ENCODE data around the gene LSAMP. TPM values are rescaled to one million over a fixed set of nuclear protein-coding genes. Genes with fewer than 3 reads are reported as not detected.

Gene LSAMP
- total and polyA plus RNA-seq, 2 of the 13 experiments (the other 11 are each of a cell fraction or from before 2014, with no cell fraction given) = not detected

DNA sequence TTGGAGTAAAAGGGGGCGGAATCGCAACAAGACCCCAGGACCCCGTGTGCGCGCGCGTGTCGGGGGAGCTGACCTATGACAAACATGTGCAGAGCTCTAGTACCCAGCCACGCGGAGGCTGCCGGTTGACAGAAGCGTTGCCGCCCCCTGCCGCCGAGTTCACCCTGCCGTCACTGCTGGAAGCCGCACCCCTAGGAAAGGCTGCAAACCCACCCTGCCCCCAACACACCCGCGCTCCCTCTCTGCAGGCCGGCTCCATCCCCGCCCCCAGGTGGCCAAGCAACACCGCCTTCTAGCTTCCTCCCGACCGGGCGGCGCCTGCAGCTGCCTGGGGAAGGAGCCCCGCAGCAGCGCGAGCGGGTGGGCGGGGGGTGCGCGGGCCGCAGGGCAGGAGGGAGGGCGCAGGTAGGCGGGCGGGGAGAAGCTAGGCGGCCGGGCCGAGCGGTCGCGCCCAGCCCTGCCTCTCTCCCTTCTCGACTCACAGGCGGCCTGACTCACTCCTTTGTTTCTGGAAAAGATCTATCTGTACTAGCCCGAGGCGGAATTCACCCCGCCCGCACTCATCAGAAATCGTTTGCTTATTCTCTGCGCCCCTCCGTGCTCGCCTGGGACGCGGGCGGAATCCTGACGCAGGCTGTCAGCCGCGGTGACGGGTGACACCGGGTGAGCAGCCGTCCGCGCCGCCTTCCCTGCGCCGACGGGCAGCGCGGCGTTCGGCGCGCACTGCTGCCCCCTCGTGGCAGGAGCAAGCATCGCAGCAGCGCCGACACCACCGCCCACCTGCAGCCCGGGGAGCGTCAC lies 661.1 kb downstream of the LSAMP start (continued):
- TF ChIP-seq, protein P1, sequence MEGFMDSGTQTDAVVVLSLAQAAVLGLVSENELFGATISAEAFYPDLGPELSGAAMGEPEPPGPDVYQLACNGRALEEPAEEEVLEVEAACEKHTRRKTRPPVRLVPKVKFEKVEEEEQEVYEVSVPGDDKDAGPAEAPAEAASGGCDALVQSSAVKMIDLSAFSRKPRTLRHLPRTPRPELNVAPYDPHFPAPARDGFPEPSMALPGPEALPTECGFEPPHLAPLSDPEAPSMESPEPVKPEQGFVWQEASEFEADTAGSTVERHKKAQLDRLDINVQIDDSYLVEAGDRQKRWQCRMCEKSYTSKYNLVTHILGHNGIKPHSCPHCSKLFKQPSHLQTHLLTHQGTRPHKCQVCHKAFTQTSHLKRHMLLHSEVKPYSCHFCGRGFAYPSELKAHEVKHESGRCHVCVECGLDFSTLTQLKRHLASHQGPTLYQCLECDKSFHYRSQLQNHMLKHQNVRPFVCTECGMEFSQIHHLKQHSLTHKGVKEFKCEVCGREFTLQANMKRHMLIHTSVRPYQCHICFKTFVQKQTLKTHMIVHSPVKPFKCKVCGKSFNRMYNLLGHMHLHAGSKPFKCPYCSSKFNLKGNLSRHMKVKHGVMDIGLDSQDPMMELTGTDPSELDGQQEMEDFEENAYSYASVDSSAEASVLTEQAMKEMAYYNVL (CRISPR knock-in tag; IDR thresholded peaks at IDR 0.05; ENCODE audit: borderline replicate concordance) = peak; percentile 53; the same call in 1 of the 2 replicates
- TF ChIP-seq ZNF562 (CRISPR knock-in tag; IDR thresholded peaks at IDR 0.05; ENCODE audit: borderline replicate concordance) (no peak), ZNF432 (CRISPR knock-in tag; IDR thresholded peaks at IDR 0.05; ENCODE audit: borderline replicate concordance) (no peak), ZFP1 (CRISPR knock-in tag; IDR thresholded peaks at IDR 0.05) (no peak), RXRA (CRISPR knock-in tag; IDR thresholded peaks at IDR 0.05) (no peak), ZNF709 (CRISPR knock-in tag; IDR thresholded peaks at IDR 0.05) (no peak; the same call in 1 of the 2 replicates), NR2F2 (IDR thresholded peaks at IDR 0.05; ENCODE audit: borderline replicate concordance, low read depth) (no peak), ETV5 (CRISPR knock-in tag; IDR thresholded peaks at IDR 0.05; ENCODE audit: borderline replicate concordance) (peak; percentile 4; the same call in 1 of the 2 replicates), CBFB (CRISPR knock-in tag; IDR thresholded peaks at IDR 0.05) (peak; percentile 15), ZNF773 (CRISPR knock-in tag; IDR thresholded peaks at IDR 0.05; ENCODE audit: borderline replicate concordance) (no peak), POLR2AphosphoS5 (IDR thresholded peaks at IDR 0.05; ENCODE audit: low read depth, low read length) (peak; percentile 51; the same call in 1 of the 2 replicates), SSRP1 (CRISPR knock-in tag; IDR thresholded peaks at IDR 0.05) (no peak)
- TF ChIP-seq, protein P2, sequence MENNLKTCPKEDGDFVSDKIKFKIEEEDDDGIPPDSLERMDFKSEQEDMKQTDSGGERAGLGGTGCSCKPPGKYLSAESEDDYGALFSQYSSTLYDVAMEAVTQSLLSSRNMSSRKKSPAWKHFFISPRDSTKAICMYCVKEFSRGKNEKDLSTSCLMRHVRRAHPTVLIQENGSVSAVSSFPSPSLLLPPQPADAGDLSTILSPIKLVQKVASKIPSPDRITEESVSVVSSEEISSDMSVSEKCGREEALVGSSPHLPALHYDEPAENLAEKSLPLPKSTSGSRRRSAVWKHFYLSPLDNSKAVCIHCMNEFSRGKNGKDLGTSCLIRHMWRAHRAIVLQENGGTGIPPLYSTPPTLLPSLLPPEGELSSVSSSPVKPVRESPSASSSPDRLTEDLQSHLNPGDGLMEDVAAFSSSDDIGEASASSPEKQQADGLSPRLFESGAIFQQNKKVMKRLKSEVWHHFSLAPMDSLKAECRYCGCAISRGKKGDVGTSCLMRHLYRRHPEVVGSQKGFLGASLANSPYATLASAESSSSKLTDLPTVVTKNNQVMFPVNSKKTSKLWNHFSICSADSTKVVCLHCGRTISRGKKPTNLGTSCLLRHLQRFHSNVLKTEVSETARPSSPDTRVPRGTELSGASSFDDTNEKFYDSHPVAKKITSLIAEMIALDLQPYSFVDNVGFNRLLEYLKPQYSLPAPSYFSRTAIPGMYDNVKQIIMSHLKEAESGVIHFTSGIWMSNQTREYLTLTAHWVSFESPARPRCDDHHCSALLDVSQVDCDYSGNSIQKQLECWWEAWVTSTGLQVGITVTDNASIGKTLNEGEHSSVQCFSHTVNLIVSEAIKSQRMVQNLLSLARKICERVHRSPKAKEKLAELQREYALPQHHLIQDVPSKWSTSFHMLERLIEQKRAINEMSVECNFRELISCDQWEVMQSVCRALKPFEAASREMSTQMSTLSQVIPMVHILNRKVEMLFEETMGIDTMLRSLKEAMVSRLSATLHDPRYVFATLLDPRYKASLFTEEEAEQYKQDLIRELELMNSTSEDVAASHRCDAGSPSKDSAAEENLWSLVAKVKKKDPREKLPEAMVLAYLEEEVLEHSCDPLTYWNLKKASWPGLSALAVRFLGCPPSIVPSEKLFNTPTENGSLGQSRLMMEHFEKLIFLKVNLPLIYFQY (CRISPR knock-in tag; IDR thresholded peaks at IDR 0.05; ENCODE audit: borderline replicate concordance) = peak; percentile 67
- TF ChIP-seq, protein P3, sequence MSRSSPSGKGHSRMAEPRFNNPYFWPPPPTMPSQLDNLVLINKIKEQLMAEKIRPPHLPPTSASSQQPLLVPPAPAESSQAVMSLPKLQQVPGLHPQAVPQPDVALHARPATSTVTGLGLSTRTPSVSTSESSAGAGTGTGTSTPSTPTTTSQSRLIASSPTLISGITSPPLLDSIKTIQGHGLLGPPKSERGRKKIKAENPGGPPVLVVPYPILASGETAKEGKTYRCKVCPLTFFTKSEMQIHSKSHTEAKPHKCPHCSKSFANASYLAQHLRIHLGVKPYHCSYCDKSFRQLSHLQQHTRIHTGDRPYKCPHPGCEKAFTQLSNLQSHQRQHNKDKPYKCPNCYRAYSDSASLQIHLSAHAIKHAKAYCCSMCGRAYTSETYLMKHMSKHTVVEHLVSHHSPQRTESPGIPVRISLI (CRISPR knock-in tag; IDR thresholded peaks at IDR 0.05; ENCODE audit: borderline replicate concordance) = no peak
- TF ChIP-seq, protein P4, sequence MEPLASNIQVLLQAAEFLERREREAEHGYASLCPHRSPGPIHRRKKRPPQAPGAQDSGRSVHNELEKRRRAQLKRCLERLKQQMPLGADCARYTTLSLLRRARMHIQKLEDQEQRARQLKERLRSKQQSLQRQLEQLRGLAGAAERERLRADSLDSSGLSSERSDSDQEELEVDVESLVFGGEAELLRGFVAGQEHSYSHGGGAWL (CRISPR knock-in tag; IDR thresholded peaks at IDR 0.05) = peak; percentile 42
- TF ChIP-seq, protein P5, sequence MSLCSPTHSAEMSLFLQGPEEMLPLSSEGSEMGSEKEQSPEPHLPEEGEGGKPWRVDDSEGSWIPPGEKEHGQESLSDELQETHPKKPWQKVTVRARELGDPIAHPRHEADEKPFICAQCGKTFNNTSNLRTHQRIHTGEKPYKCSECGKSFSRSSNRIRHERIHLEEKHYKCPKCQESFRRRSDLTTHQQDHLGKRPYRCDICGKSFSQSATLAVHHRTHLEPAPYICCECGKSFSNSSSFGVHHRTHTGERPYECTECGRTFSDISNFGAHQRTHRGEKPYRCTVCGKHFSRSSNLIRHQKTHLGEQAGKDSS (CRISPR knock-in tag; IDR thresholded peaks at IDR 0.05; ENCODE audit: borderline replicate concordance, low read depth) = no peak; the same call in 1 of the 2 replicates

Data from HepG2 (cell line).